DMS 273 (cell line): ENCODE measurements around the gene INPP5D.

Experiments
- DNase-seq: peaks from one replicate; lab custom pipeline; 2025; ENCODE audit not compliant: unreplicated experiment; lab: John Stamatoyannopoulos, UW

The INPP5D gene

GRCh38 chr2:233032551-233033320, 27.4 kb upstream of the INPP5D start, which contains the start of gene NEU2:
TSS of gene NEU2 (plus strand) at chr2:233032672. CDS start at chr2:233032672, 0 bp downstream.
- DNase-seq: no peak

GRCh38 chr2:233033672-233034071, 26.5 kb upstream of the INPP5D start:
- no peak for DNase-seq

GRCh38 chr2:233034091-233034882, 25.9 kb upstream of the INPP5D start:
- DNase-seq: no peak

GRCh38 chr2:233035426-233036161, 24.5 kb upstream of the INPP5D start:
- no peak for DNase-seq

DNA sequence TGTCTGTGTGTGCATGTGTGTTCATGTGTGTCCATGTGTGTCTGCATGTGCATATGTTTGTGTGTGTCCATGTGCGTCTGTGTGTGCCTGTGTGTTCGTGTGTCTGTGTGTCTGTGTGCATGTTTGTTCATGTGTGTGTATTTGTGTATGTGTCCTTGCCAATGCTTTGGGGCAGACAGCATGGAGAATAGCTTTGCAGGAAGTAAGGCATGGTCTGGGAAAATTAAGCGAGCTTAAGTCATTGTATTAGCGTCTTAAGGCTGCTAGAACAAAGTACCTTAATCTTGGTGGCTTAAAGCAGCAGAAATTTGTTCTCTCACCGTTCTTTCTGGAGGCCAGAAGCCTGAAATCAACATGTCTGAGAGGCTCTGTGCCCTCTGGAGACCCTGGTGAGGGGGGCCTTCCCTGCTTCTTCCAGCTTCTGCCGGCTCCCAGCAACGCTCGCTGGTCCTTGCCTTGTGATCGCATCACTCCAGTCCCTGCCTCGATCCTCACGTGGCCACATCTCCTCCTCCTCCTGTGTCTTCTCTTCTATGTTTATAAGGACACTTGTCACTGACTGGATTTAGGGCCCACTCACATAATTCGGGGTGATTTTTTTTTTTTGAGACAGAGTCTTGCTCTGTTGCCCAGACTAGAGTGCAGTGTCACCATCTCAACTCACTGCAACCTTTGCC, 23.8 kb upstream of the INPP5D start:
- DNase-seq: no peak

DNA sequence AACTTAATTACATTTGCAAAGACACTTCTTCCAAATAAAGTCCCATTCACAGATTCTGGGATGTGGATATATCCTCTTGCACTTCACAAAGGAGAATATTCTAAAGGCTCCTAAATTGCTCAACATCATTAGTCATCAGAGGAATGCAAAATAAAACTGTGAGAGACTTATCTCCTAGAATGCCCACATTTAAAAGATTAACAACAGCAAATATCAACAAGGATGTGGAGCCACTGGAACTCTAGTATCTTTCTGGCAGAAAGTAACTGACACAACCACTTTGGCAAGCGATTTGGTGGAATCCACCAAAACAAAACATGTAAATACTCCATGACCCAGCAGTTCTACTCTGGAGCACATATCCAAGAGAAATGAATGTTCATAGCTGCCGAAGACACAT, 23.1 kb upstream of the INPP5D start:
- no peak for DNase-seq

DNA sequence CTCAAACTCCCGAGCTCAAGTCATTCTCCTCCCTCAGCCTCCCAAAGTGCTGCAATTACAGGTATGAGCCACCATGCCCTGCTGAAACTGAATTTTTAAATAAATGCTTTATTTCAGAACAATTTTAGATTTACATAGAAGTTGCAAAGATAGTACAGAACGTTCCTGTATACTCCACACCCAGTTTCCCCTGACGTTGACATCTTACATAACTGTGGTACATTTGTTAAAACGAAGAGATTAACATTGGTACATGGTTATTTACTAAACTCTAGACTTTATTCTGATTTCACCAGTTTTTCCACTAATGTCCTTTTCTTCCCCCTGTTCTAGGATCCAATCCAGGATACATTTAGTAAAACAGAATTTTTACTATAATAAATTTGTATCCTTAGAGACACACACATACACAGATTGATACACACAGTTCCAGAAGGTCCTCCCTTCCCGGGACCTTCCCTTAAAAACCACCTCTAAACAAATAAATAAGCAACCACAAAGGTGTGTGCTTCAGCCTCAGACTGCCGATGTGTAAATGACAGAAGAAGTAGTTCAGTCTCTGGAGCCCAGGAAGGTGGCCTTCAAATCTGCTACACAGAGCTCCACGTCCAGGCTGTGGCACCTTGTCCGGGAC, 20.8 kb upstream of the INPP5D start:
- no peak for DNase-seq

DNA sequence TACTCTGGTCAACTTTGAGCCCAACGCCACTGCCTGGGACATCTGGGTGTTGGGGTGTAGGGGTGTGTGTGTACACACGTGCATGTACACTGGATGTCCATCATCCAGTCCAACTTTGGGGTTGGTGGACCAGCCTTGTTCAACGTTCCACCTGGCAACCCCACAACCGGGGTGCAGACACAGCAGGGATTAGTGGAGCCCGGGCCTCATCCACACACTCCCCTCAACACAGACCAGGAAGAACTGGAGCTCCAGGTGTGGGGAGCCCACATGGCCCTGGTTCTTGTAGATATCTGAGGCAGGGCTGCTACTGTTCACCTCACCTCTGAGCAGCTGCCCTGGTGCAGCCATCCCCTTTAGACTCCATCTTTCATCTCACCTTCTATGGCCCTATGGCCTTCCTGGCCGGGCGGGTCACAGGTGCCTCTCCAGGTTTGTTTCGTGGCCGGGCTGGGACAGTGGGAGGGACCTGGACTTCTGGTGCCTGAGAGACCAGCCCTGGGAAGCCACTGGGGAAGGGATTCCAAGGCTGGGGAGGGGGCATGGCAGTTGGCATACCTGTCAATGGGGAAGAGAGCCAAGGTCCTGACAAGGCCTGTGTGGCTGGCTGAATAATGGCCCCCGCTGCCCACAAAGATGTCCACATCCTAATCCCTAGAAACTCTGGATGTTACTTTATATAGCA, 20.2 kb upstream of the INPP5D start:
- DNase-seq: no peak

DNA sequence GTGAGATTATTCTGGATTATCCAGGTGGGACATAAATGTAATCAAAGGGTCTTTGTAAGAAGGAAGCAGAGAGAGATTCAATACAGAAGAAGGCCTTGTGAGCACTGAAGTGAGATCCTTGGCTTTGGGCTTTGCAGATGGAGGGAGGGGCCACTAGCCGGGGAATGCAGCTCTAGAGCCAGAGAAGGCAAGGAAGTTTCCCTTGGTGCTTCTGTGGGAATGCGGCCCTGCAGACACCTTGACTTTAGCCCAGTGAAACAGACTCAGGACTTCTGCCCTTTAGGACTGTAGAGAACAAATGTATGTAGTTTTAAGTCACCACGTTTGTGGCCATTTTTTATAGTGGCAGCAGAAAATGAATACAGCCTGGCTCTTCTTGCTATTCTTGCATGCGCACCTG, 19.6 kb upstream of the INPP5D start:
- no peak for DNase-seq

DNA sequence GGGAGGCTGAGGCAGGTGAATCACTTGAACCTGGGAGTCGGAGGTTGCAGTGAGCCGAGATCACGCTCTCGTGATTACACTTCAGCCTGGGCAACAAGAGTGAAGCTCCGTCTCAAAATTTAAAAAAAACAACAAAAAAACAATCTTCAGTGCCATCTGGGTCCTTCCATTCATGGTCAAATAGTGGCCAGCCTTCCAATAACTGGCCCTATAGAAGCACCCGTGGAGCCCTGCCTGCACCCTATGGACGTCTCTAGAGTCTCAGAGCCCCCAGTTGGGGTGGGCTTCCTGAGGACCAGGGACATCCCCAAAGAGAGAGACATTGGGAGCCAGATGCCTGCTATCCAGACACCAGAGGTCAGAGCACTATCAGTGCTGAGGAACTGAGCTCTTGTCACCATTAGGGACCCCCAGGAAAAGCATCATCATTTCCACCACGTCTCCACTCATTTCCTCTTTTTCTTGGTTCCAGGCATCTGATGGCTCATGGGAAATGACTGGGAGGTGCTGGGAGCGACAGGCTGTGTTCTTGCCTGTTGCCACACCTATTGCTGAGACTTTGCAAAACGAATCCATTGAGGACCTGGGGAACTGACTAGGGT, 18.3 kb upstream of the INPP5D start:
- no peak for DNase-seq

- no peak for DNase-seq
These were observed 17.6 kb upstream of the INPP5D start for GRCh38 chr2:233042549-233042948.

DNA sequence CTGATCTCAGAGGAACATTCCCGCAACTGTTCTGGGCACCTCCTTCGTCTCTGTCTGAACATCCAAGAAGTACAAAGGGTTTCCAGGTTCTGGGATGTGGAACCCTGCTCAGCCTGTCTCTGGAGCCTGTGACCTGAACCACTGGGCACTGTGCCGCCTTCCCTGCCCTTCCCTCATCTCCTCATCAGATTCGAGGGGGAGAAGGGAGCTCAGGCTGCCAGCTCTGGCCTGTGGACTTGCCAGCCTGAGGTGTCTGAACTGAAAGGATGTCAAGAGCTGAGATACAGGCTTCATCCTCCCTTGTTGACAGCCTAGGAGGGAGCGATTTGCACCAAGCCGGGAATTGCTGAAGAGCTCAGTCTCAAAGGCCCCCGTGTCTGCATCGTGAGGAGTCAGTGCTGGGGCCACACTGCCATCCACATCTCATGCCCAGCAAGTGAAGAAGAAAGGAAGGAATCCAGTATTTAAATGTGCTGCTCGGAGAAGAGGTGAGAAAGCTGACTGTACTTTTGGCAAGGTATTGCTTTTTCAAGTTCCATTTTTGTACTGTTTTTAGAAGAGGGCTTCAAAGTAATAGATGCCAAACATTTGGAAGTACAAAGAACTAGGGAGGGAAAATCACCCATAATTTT, 15.1 kb upstream of the INPP5D start:
- no peak for DNase-seq

DNA sequence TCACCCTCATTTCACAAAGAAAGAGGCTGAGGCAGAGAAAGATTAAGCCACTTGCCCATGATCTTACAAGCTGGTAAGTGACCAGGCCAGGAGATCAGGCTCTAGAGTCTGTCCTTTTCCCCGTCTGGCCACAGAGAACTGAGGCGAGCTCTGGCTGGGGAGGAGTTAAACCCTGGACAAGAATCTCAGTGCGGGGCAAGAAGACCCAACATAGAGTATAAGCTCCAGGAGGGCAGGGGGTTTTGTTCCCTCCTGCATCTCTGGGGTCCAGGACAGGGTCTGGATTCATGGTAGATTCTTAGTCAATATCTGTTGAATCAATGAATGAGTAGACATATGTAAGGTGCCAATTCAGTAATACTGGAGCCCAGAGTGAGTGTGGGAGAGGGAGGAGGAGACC, 12.9 kb upstream of the INPP5D start:
- DNase-seq: no peak

DNA sequence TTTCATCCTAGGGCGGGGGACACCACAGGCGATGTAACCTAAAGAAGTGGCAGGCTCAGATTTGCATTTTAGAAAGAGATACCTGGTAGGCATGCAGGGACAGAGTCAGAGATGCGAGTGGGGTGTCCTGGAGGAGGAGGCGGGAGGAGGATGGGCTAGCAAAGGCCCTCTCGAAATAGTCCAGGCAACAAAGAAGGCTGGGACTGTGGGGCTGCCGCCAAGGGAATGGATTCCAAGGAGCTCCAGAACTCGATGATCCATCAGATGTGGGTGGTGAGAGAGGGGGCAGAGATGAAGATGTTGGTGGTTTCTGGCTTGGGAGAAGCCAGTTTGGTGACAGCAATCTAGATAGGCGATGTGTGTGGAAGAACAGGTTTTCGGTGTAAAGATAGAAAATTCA, 12.5 kb upstream of the INPP5D start:
- no peak for DNase-seq

- no peak for DNase-seq
These were observed 11.5 kb upstream of the INPP5D start for GRCh38 chr2:233048569-233049193.

DNA sequence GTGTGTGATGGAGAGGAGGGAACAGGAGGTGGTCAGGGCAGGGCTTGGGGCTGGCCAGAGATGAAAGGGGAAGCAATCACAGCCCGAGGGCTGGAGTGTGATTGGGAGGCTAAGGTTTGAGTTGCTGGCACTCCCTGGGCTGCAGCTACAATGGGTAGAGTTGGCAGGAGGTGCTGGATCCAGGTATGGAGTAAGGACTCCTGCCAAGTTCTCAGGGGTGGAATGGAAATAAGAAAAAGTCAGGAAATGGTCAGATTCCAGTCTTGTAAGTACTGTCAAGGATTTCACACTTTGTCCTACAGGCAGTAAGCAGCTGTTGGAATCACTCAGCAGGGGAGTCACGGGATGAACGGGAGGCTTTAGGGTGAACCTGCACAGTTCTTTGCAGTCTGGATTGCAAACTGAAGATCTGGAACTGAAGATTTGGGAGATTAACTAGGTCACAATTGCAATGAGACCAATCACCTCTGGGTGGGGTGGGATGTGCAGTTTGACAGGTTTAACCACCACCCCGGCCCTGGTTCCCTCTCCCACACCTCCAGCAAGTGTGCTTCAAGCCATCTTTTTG, 10.9 kb upstream of the INPP5D start:
- no peak for DNase-seq

- DNase-seq: no peak
These were observed 8.6 kb upstream of the INPP5D start for GRCh38 chr2:233051241-233052149.
